GM12878 (cell line): Measurements from ENCODE around the gene NEB. TPM values are rescaled to one million over a fixed set of nuclear protein-coding genes. Genes with fewer than 3 reads are reported as not detected.

ENCODE experiments used
- ATAC-seq: fragments of 200-7000 bp; cut with Tn5 transposase; 3 replicates; pipeline ENCODE4 v1.9.1; 2020; ENCODE audit warnings: mild to moderate bottlenecking, moderate library complexity
- BruUV-seq: library from RNA; stranded (reverse); fragments of 400-500 nt; replicated peaks from 2 replicates; lab custom pipeline; 2021; lab: Mats Ljungman, UMichigan
- CTCF ChIA-PET: fragments of 300-600 bp; sonication (Branson Sonifier 250); formaldehyde crosslinking; extraction: SDS; loops from one replicate; lab custom pipeline; 2021; ENCODE audit warnings: inconsistent platforms; lab: Yijun Ruan, JAX
- POLR2A ChIA-PET: fragments of 350-600 bp; formaldehyde crosslinking; extraction: SDS; loops from one replicate; lab custom pipeline; 2021; ENCODE audit warnings: inconsistent platforms; lab: Charles Lee
- RAD21 ChIA-PET: fragments of 300-600 bp; sonication (Branson Sonifier 250); formaldehyde crosslinking; loops from one replicate; lab custom pipeline; 2023; ENCODE audit warnings: antibody characterized with exemption; ENCODE audit not compliant: unreplicated experiment; lab: Charles Lee
- SMC1A ChIA-PET: fragments of 300-600 bp; sonication (Branson Sonifier 250); formaldehyde crosslinking; loops from one replicate; lab custom pipeline; 2023; ENCODE audit not compliant: unreplicated experiment, uncharacterized antibody; lab: Charles Lee
- DNase-seq: peaks from one replicate; pipeline ENCODE4 v3.0.0-alpha.2; 2011; ENCODE audit warnings: low read depth, low spot score
- FAIRE-seq: peaks from 3 replicates; lab custom pipeline; 2011; peaks lifted over from hg19 to GRCh38; lab: Jason Lieb, UNC
- H2AFZ ChIP-seq: 2 replicates; pipeline ENCODE4 v1.6.0; 2011; ENCODE audit warnings: low read depth, low read length, control low read depth; ENCODE audit not compliant: control insufficient read depth
- H3K27ac ChIP-seq: 2 replicates; pipeline ENCODE4 v1.5.1; 2011; ENCODE audit warnings: control low read depth; ENCODE audit not compliant: control insufficient read depth, insufficient read depth
- H3K27me3 ChIP-seq, 2 experiments: replicated peaks in 1 of 2; 2 replicates each; pipeline versions ENCODE4 v1.6.0 to v1.6.1; 2011; ENCODE audit warnings: low read length in 1 of 2; ENCODE audit not compliant: control insufficient read depth in 2 of 2, insufficient read depth in 2 of 2
- H3K36me3 ChIP-seq, 2 experiments: 2 replicates each; pipeline ENCODE4 v1.5.1; 2011; ENCODE audit warnings: low read length in 1 of 2; ENCODE audit not compliant: control insufficient read depth in 2 of 2, insufficient read depth in 2 of 2
- H3K4me1 ChIP-seq: 2 replicates; pipeline ENCODE4 v1.6.1; 2011; ENCODE audit warnings: mild to moderate bottlenecking, low read length, moderate library complexity, mixed read lengths; ENCODE audit not compliant: control insufficient read depth, insufficient read depth
- H3K4me2 ChIP-seq: 2 replicates; pipeline ENCODE4 v1.6.0; 2011; ENCODE audit warnings: control low read depth; ENCODE audit not compliant: control insufficient read depth, insufficient read depth
- H3K4me3 ChIP-seq: fragments of 200-600 bp; sonication (generic); 2 replicates; pipeline ENCODE4 v1.5.1; 2016
- H3K79me2 ChIP-seq: 2 replicates; pipeline ENCODE4 v1.6.0; 2011; ENCODE audit warnings: low read length; ENCODE audit not compliant: control insufficient read depth, insufficient read depth
- H3K9ac ChIP-seq: 2 replicates; pipeline ENCODE4 v1.8.0; 2011; ENCODE audit warnings: low read length, control low read depth, mixed read lengths; ENCODE audit not compliant: control insufficient read depth, insufficient read depth
- H3K9me3 ChIP-seq: replicated peaks from 3 replicates; pipeline ENCODE4 v1.5.1; 2011; ENCODE audit warnings: mild to moderate bottlenecking, low read length; ENCODE audit not compliant: control insufficient read depth, insufficient read depth
- H4K20me1 ChIP-seq: 2 replicates; pipeline ENCODE4 v1.6.0; 2011; ENCODE audit not compliant: control insufficient read depth, insufficient read depth
- ATF7 ChIP-seq: fragments of 450-650 bp; IDR thresholded peaks from 2 replicates; pipeline ENCODE4 v1.6.1; 2016; ENCODE audit warnings: low read depth, mild to moderate bottlenecking
- BHLHE40 ChIP-seq, 2 experiments: fragments of 450-650 bp in 1 of 2; IDR thresholded peaks; 2 replicates each; pipeline ENCODE4 v1.6.1; 2011 to 2017; ENCODE audit warnings: low read depth in 2 of 2, borderline replicate concordance in 1 of 2, improper control_type of control experiment in 1 of 2, low read length in 1 of 2, mild to moderate bottlenecking in 1 of 2
- CHD1 ChIP-seq: IDR thresholded peaks from 2 replicates; pipeline ENCODE4 v1.6.1; 2012; ENCODE audit warnings: low read depth, low read length, improper control_type of control experiment
- EP300 ChIP-seq, 2 experiments: fragments of 150-350 bp in 1 of 2; IDR thresholded peaks; 2 replicates each; pipeline ENCODE4 v1.6.1; 2011 to 2012; ENCODE audit warnings: low read depth in 2 of 2, low read length in 2 of 2, borderline replicate concordance in 1 of 2, improper control_type of control experiment in 1 of 2, inconsistent platforms in 1 of 2; ENCODE audit not compliant: control insufficient read depth in 1 of 2
- EZH2 ChIP-seq: IDR thresholded peaks from 2 replicates; pipeline ENCODE4 v1.6.1; 2012; ENCODE audit warnings: low read depth, mild to moderate bottlenecking, control low read depth, inconsistent platforms, low read length, borderline replicate concordance; ENCODE audit not compliant: control insufficient read depth
- FOXK2 ChIP-seq: fragments of 450-650 bp; IDR thresholded peaks from 2 replicates; pipeline ENCODE4 v1.6.1; 2017; ENCODE audit warnings: mild to moderate bottlenecking, moderate library complexity
- HDAC2 ChIP-seq: fragments of 200-600 bp; sonication (generic); IDR thresholded peaks from 2 replicates; pipeline ENCODE4 v1.6.1; 2017
- IKZF1 ChIP-seq: fragments of 450-650 bp; conservative IDR thresholded peaks from 2 replicates; pipeline ENCODE4 v1.6.1; 2017; ENCODE audit warnings: antibody characterized with exemption, mild to moderate bottlenecking
- JUNB ChIP-seq: IDR thresholded peaks from 2 replicates; pipeline ENCODE4 v1.6.1; 2016; ENCODE audit warnings: antibody characterized with exemption, mild to moderate bottlenecking
- RBBP5 ChIP-seq: fragments of 200-600 bp; sonication (generic); conservative IDR thresholded peaks from 2 replicates; pipeline ENCODE4 v1.6.1; 2016
- YY1 ChIP-seq: IDR thresholded peaks from 2 replicates; pipeline ENCODE4 v1.6.1; 2011; ENCODE audit warnings: low read depth, mild to moderate bottlenecking, low read length
- ZNF217 ChIP-seq: fragments of 450-650 bp; IDR thresholded peaks from 2 replicates; pipeline ENCODE4 v1.6.1; 2017; ENCODE audit warnings: antibody characterized with exemption, mild to moderate bottlenecking
- WGBS: methylation state at CpG from one replicate; pipeline ENCODE4 v1.1.6; 2016; ENCODE audit warnings: low lambda C conversion rate; ENCODE audit not compliant: insufficient replicate concordance, insufficient coverage; ENCODE audit errors: missing lambda C conversion rate; 5-methylcytosine and 5-hydroxymethylcytosine counted together
- in situ Hi-C: fragments of 300-500 bp; cut with MboI; formaldehyde crosslinking; loops from 9 replicates; pipeline ENCODE4 v1.14.3; 2018; ENCODE audit warnings: mixed read lengths
- intact Hi-C: fragments of 100-400 bp; cut with micrococcal nuclease; formaldehyde crosslinking; loops from one replicate; pipeline ENCODE4 v1.14.2; 2022; ENCODE audit not compliant: unreplicated experiment
- polyA plus RNA-seq, 11 experiments: library from polyadenylated mRNA; depleted of rRNA in 4 of 11; unstranded in 6 of 11; stranded (reverse) in 5 of 11; fragments of >200 nt; fragmentation: Nextera tagmentation in 4 of 11; fragmentation: Illumina TruSeq in 1 of 11; extraction: Ambion mirVana in 4 of 11; extraction: Trizol in 1 of 11; gene quantifications; 1 replicate in 1 of 11; 2 replicates in 10 of 11; pipeline versions ENCODE4 v1.2.1 to v1.2.3, GENCODE V29; 2011 to 2016; ENCODE audit warnings: inconsistent platforms in 2 of 11, missing spikeins in 2 of 11, low read depth in 1 of 11
- total RNA-seq, 4 experiments: library from RNA; depleted of rRNA in 3 of 4; stranded (reverse); fragments of >200 nt in 3 of 4; fragmentation: Illumina TruSeq in 1 of 4; extraction: Trizol in 1 of 4; gene quantifications; 2 replicates each; pipeline versions ENCODE4 v1.2.1 to v1.2.3, GENCODE V29; 2013 to 2021
- TF ChIP-seq, protein P1 (sequence below): IDR thresholded peaks from 2 replicates; pipeline ENCODE4 v1.6.1; 2012; ENCODE audit warnings: low read depth, low read length, improper control_type of control experiment
- TF ChIP-seq, protein P2 (sequence below): fragments of 150-350 bp; IDR thresholded peaks from 2 replicates; pipeline ENCODE4 v1.6.1; 2016; ENCODE audit warnings: low read depth, low read length

The NEB gene
- total and polyA plus RNA-seq, 10 of the 15 experiments (the other 5 are each of a cell fraction or from before 2014, with no cell fraction given), result 0.04 to 0.77 (median 0.12) TPM

DNA sequence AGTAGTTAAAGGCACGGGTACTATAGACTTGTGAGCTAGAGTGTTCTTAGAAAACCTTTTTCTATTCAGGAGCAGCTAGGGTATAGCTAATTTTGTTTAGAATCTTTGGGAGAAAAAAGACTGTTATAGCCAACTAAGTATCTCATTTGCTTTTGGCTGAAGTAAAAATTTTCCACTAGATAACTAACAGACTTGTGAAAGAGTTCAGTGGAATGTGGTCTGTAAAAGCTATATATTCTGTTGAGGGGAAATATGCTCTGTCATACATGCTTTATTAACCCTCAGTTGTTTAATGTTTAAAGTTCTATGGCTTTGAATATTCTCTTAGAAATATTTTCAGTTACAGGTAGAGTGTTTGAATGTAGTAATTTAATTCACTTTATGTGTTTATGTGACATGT lies 274.9 kb downstream of the NEB start:
- no peak for FAIRE-seq
- RAD21 ChIA-PET, result no interaction called here
- in situ Hi-C loops, result loop anchor here (25.0 kb wide), 1 partner anchor 1203 kb away; no protein-coding TSS in a partner anchor
- Histone ChIP-seq H3K4me2 (no peak overlapping the region), H3K4me1 (no peaks in the 10 kb centered on the region), H2AFZ (no peak overlapping the region), H3K9me3 (no peaks in the 10 kb centered on the region)
- 100% methylated on average over 1 of the region's 1 CpG for WGBS
- CTCF ChIA-PET, result interaction anchor here (4.2 kb wide), 1 partner anchor 22 kb away, joined by 18 read pairs; no protein-coding TSS in a partner anchor
- no peak for TF ChIP-seq BHLHE40 (IDR thresholded peaks at IDR 0.05; ENCODE audit: borderline replicate concordance in 1 of 2, low read depth in 2 of 2, low read length in 1 of 2)
- TF ChIP-seq ATF7, result no peak
- no peak for TF ChIP-seq ZNF217
- TF ChIP-seq, all 136 proteins: peak for 0
- POLR2A ChIA-PET, result interaction anchor here (0.6 kb wide), 1 partner anchor 19 kb away, joined by 3 read pairs; no protein-coding TSS in a partner anchor
- Histone ChIP-seq H3K4me3 (no peak overlapping the region), H4K20me1 (no peaks in the 10 kb centered on the region), H3K36me3 (peaks cover 0 to 9% of the 10 kb centered on the region in 2 experiments; a peak in 3 of 4 replicates), H3K79me2 (no peaks in the 10 kb centered on the region), H3K9ac (no peak overlapping the region), H3K27ac (no peak overlapping the region), H3K27me3 (no peaks in the 10 kb centered on the region)
- SMC1A ChIA-PET, result no interaction called here
- DNase-seq (no peak), ATAC-seq (no peak)
- BruUV-seq, result no TSS peak
- intact Hi-C loops, result no loop called here

DNA sequence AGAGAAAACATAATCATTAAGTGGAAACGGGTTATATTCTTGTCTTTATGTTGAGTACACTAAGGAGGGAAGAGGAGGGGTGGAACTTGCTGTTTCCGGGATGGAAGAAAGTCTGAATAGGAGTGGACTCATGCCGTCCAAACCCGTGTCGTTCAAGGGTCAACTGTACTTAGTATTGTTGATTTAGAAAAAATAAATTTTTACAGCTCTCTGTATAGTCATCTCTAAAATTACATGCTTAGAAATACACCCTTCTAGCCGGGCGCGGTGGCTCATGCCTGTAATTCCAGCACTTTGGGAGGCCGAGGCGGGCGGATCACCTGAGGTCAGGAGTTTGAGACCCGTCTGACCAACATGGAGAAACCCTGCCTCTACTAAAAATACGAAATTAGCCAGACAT lies 295.1 kb downstream of the NEB start:
- H3K4me1 ChIP-seq, result no peaks in the 10 kb centered on the region
- CTCF ChIA-PET, result interaction anchor here (1.1 to 1.7 kb wide), 3 partner anchors 126 to 1841 kb away, joined by 3 to 4 read pairs (median 3); no protein-coding TSS in a partner anchor
- no peak overlapping the region for H3K4me3 ChIP-seq
- H3K27ac ChIP-seq, result no peak overlapping the region
- SMC1A ChIA-PET, result interaction anchor here (1.1 to 1.3 kb wide), 2 partner anchors 10 to 72 kb away, joined by 3 to 5 read pairs; no protein-coding TSS in a partner anchor
- H4K20me1 ChIP-seq, result no peaks in the 10 kb centered on the region
- no peaks in the 10 kb centered on the region for H3K27me3 ChIP-seq
- FAIRE-seq, result no peak
- peaks cover 0 to 30% of the 10 kb centered on the region in 2 experiments; a peak in 3 of 4 replicates for H3K36me3 ChIP-seq
- in situ Hi-C loops (no loop called here), intact Hi-C loops (loop anchor here (5.0 kb wide), 1 partner anchor 152 kb away; the partner anchor contains the start of gene NMI)
- 98% methylated on average over 13 of the region's 13 CpGs for WGBS
- BruUV-seq, result no TSS peak
- no peak overlapping the region for H3K9ac ChIP-seq
- H3K4me2 ChIP-seq, result no peak overlapping the region
- no peak for ATAC-seq
- RAD21 ChIA-PET, result no interaction called here
- DNase-seq, result no peak
- H3K9me3 ChIP-seq, result no peaks in the 10 kb centered on the region
- H3K79me2 ChIP-seq, result no peaks in the 10 kb centered on the region
- POLR2A ChIA-PET, result no interaction called here
- no peak overlapping the region for H2AFZ ChIP-seq
- TF ChIP-seq FOXK2, result no peak
- TF ChIP-seq EP300 (IDR thresholded peaks at IDR 0.05; ENCODE audit: borderline replicate concordance in 1 of 2, control insufficient read depth in 1 of 2, low read depth in 2 of 2, low read length in 2 of 2), result no peak
- no peak for TF ChIP-seq JUNB
- no peak for TF ChIP-seq EZH2
- no peak for TF ChIP-seq YY1
- TF ChIP-seq CHD1, result no peak
- TF ChIP-seq, protein P1, sequence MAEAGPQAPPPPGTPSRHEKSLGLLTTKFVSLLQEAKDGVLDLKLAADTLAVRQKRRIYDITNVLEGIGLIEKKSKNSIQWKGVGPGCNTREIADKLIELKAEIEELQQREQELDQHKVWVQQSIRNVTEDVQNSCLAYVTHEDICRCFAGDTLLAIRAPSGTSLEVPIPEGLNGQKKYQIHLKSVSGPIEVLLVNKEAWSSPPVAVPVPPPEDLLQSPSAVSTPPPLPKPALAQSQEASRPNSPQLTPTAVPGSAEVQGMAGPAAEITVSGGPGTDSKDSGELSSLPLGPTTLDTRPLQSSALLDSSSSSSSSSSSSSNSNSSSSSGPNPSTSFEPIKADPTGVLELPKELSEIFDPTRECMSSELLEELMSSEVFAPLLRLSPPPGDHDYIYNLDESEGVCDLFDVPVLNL, result no peak
- no peak for TF ChIP-seq IKZF1
- no peak for TF ChIP-seq RBBP5
- TF ChIP-seq HDAC2, result no peak
- TF ChIP-seq, protein P2, sequence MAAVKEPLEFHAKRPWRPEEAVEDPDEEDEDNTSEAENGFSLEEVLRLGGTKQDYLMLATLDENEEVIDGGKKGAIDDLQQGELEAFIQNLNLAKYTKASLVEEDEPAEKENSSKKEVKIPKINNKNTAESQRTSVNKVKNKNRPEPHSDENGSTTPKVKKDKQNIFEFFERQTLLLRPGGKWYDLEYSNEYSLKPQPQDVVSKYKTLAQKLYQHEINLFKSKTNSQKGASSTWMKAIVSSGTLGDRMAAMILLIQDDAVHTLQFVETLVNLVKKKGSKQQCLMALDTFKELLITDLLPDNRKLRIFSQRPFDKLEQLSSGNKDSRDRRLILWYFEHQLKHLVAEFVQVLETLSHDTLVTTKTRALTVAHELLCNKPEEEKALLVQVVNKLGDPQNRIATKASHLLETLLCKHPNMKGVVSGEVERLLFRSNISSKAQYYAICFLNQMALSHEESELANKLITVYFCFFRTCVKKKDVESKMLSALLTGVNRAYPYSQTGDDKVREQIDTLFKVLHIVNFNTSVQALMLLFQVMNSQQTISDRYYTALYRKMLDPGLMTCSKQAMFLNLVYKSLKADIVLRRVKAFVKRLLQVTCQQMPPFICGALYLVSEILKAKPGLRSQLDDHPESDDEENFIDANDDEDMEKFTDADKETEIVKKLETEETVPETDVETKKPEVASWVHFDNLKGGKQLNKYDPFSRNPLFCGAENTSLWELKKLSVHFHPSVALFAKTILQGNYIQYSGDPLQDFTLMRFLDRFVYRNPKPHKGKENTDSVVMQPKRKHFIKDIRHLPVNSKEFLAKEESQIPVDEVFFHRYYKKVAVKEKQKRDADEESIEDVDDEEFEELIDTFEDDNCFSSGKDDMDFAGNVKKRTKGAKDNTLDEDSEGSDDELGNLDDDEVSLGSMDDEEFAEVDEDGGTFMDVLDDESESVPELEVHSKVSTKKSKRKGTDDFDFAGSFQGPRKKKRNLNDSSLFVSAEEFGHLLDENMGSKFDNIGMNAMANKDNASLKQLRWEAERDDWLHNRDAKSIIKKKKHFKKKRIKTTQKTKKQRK, result no peak
